Measurements from ENCODE around the gene RBMS1. TPM values are rescaled to one million over a fixed set of nuclear protein-coding genes. Genes with fewer than 3 reads are reported as not detected.
A peak's percentile ranks its signal among the peaks of the same experiment; 100 is the strongest.

RBMS1 gene
- total RNA-seq, 1 donor from 2014 or later = 93.3 TPM

DNA sequence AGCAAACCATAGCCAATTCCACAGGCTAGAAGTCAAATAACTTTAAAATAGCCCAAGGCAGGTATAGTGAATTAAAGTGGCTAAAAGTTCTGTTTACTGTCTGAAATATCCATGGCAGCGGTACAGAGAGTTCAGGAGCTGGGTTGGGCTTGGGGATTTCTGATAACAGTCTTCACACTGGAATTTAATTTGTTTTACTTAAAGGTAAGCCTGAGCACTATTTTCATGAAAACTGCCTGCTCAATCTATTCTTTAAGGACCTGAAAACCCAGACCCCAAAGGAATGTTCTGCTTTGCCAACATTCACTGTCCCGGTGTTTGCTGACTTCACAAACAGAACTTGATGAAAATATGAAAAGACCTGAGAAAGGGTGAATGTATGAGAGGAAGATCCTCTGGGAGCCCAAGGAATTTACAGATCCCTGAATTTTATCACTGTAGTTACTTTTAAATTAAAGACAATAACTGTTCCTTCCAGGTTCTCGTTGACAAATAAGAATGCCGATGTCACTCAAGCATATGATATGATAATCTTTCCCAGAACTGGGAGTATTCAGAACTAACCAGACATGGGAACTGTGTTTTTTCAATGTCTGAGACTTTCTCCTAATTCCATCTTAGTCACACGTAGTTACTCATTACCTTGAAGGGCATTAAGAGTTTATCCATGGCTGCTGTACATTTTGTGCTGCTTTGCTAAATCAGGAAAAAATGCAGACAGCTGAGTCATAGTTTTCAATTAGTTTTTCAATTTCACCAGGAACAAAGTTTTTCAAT lies 265.3 kb downstream of the RBMS1 start:
- H3K27me3 ChIP-seq = no peaks in the 10 kb centered on the region
- TF ChIP-seq, protein P1, sequence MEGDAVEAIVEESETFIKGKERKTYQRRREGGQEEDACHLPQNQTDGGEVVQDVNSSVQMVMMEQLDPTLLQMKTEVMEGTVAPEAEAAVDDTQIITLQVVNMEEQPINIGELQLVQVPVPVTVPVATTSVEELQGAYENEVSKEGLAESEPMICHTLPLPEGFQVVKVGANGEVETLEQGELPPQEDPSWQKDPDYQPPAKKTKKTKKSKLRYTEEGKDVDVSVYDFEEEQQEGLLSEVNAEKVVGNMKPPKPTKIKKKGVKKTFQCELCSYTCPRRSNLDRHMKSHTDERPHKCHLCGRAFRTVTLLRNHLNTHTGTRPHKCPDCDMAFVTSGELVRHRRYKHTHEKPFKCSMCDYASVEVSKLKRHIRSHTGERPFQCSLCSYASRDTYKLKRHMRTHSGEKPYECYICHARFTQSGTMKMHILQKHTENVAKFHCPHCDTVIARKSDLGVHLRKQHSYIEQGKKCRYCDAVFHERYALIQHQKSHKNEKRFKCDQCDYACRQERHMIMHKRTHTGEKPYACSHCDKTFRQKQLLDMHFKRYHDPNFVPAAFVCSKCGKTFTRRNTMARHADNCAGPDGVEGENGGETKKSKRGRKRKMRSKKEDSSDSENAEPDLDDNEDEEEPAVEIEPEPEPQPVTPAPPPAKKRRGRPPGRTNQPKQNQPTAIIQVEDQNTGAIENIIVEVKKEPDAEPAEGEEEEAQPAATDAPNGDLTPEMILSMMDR (IDR thresholded peaks at IDR 0.05) = no peak
- peak in 1 of 2 donors; percentile 68 for TF ChIP-seq POLR2AphosphoS5 (IDR thresholded peaks at IDR 0.05; ENCODE audit: insufficient read depth in 1 of 2, low read depth in 1 of 2)
- no peak for TF ChIP-seq POLR2A (IDR thresholded peaks at IDR 0.05)
- no peak overlapping the region for H3K27ac ChIP-seq
- H3K9me3 ChIP-seq = no peaks in the 10 kb centered on the region
- no peak for DNase-seq (ENCODE audit: extremely low spot score in 2 of 2)
- no peaks in the 10 kb centered on the region for H3K36me3 ChIP-seq
- H3K4me1 ChIP-seq = peaks cover 49% of the 10 kb centered on the region
- intact Hi-C loops (cut with DNase I) = no loop called here
- no peak overlapping the region for H3K4me3 ChIP-seq

DNA sequence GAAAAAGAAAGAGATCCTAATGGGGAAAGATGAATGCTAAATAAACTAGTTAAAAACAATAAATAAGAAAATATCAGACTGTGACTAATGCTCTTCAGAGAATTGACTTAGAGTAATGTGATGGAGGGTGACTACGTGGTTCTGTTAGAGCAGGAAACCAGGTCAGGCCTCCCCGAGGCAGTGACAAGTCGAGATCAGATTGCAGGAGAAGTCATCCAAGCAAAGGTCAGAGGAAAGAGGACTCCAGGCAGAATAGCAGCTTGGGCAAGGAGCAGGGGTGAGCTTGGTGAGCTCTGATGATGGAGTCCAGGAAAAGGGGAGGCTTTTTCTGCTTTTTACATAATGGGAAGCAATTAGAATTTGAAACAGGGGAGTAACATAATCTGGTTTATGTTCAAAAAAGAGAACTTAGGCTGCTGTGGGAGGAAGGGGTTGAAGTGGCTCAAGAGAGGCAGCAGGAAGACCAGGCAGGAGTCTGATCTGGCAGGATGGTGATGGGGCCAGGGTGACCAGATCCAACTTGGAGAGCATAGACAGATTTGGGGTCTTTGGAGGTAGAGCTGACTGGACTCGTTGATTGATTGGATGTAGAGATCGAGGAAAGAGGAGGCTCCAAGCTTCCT lies 266.2 kb downstream of the RBMS1 start:
- intact Hi-C loops (cut with DNase I) = no loop called here
- DNase-seq (ENCODE audit: extremely low spot score in 2 of 2) = no peak
- Histone ChIP-seq H3K36me3 (no peaks in the 10 kb centered on the region), H3K27ac (no peak overlapping the region), H3K4me1 (peaks cover 57% of the 10 kb centered on the region), H3K4me3 (no peak overlapping the region), H3K27me3 (no peaks in the 10 kb centered on the region), H3K9me3 (no peaks in the 10 kb centered on the region)
- TF ChIP-seq, protein P1 (IDR thresholded peaks at IDR 0.05) = no peak
- no peak for TF ChIP-seq POLR2AphosphoS5 (IDR thresholded peaks at IDR 0.05; ENCODE audit: insufficient read depth in 1 of 2, low read depth in 1 of 2)
- TF ChIP-seq POLR2A (IDR thresholded peaks at IDR 0.05) = no peak

DNA sequence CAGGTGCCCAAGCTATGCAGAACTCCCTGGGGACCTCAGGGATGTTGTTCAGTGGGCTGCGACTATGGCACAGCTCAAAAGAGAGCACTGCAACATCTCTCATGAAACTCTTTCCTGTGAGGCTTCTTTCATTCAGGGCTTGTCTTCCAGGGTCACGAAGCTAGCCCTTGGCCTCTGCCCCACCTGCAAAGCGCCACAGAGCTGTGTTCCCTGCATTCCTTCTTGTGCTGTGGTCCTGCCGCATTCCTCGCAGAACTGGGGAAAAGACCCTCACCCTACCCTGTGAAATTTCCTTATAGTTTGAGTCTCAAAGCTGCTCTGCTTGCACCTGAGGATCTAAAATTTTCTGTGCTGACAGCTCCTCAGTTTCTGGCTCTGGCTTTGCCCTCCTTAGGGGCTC lies 267.2 kb downstream of the RBMS1 start:
- TF ChIP-seq, protein P1 (IDR thresholded peaks at IDR 0.05) = no peak
- no peak for TF ChIP-seq POLR2AphosphoS5 (IDR thresholded peaks at IDR 0.05; ENCODE audit: insufficient read depth in 1 of 2, low read depth in 1 of 2)
- no peak for TF ChIP-seq POLR2A (IDR thresholded peaks at IDR 0.05)
- intact Hi-C loops (cut with DNase I) = no loop called here
- H3K36me3 ChIP-seq = no peaks in the 10 kb centered on the region
- no peak overlapping the region for H3K27ac ChIP-seq
- no peak overlapping the region for H3K4me3 ChIP-seq
- peaks cover 68% of the 10 kb centered on the region for H3K4me1 ChIP-seq
- DNase-seq (ENCODE audit: extremely low spot score in 2 of 2) = no peak
- H3K27me3 ChIP-seq = no peaks in the 10 kb centered on the region
- H3K9me3 ChIP-seq = no peaks in the 10 kb centered on the region

DNA sequence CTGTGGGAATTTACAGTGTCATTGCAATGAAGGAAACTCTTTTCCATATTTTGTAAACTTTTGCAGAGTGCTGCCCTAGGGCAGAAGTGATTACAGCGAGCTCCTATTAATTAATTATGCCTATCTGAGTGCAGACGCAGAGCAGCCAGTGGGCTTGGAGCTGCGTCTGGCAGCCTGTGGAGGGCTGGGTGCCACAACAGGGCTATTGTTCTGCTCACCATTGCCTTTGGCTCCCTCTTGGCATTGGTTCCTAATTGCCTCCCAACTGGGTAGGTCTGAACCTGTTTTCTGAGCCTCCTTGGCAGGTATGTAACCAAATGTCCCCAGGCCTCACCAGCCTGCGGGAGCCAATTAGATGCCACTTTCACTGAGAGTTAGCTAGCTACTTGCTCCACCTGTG lies 267.9 kb downstream of the RBMS1 start:
- TF ChIP-seq POLR2AphosphoS5 (IDR thresholded peaks at IDR 0.05; ENCODE audit: insufficient read depth in 1 of 2, low read depth in 1 of 2) (no peak), POLR2A (IDR thresholded peaks at IDR 0.05) (no peak)
- TF ChIP-seq, protein P1 (IDR thresholded peaks at IDR 0.05) = no peak
- intact Hi-C loops (cut with DNase I) = no loop called here
- no peak overlapping the region for H3K27ac ChIP-seq
- no peaks in the 10 kb centered on the region for H3K27me3 ChIP-seq
- H3K9me3 ChIP-seq = no peaks in the 10 kb centered on the region
- DNase-seq (ENCODE audit: extremely low spot score in 2 of 2) = no peak
- H3K4me3 ChIP-seq = no peak overlapping the region
- no peaks in the 10 kb centered on the region for H3K36me3 ChIP-seq
- peaks cover 74% of the 10 kb centered on the region for H3K4me1 ChIP-seq

DNA sequence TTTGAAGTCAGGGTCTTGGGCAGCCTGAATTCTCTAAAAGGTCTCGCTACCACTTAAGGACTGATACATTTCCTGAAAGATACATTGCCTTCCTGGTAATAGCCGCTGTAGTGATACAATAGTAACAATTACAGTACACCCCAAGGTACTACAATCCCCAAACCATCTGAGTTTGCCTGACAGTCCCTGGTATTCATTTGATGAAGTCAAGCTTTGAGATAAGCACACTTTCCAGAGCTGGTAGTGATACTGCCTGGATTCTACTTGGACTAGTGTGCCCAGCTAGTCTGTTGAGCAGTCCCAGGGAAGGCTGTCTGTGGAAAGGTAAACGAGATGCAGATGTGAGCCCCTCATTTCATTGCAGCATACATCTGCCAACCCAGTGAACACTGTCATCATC lies 269.1 kb downstream of the RBMS1 start:
- H3K4me1 ChIP-seq = peaks cover 76% of the 10 kb centered on the region
- H3K36me3 ChIP-seq = no peaks in the 10 kb centered on the region
- intact Hi-C loops (cut with DNase I) = no loop called here

More for the DNA sequence above, 269.1 kb downstream of the RBMS1 start:
- TF ChIP-seq POLR2AphosphoS5 (IDR thresholded peaks at IDR 0.05; ENCODE audit: insufficient read depth in 1 of 2, low read depth in 1 of 2) (no peak), POLR2A (IDR thresholded peaks at IDR 0.05) (no peak)
- TF ChIP-seq, protein P1 (IDR thresholded peaks at IDR 0.05) = no peak
- Histone ChIP-seq H3K27me3 (no peaks in the 10 kb centered on the region), H3K27ac (no peak overlapping the region), H3K9me3 (no peaks in the 10 kb centered on the region), H3K4me3 (no peak overlapping the region)
- DNase-seq (ENCODE audit: extremely low spot score in 2 of 2) = no peak

Data from vagina (tissue), 2 donors.